ENCODE measurements around the gene SLC26A9.
"Not testable (repeated sequence)": the region's sequence is repeated elsewhere in the genome, so short reads cannot be mapped to it uniquely, and the experiment has no call there.

The SLC26A9 gene

GRCh38 chr1:205889006-205889405 lies 54.2 kb downstream of the SLC26A9 start:
- not testable (repeated sequence) for DNase-seq

GRCh38 chr1:205883792-205884191 lies 59.5 kb downstream of the SLC26A9 start:
- no peak for DNase-seq

GRCh38 chr1:205880923-205881322 lies 62.3 kb downstream of the SLC26A9 start:
- DNase-seq: no peak

- DNase-seq: no peak
Observed at GRCh38 chr1:205879974-205880373, 63.3 kb downstream of the SLC26A9 start.

- DNase-seq: no peak
Observed at GRCh38 chr1:205878026-205878425, 65.2 kb downstream of the SLC26A9 start.

GRCh38 chr1:205873148-205873547 lies 70.1 kb downstream of the SLC26A9 start:
- not testable (repeated sequence) for DNase-seq

GRCh38 chr1:205870236-205870635 lies 73.0 kb downstream of the SLC26A9 start:
- DNase-seq: no peak

Measured in RPMI8226 (cell line).